Measurements from ENCODE around the gene MEIKIN. TPM values are rescaled to one million over a fixed set of nuclear protein-coding genes. Genes with fewer than 3 reads are reported as not detected.
A peak's percentile ranks its signal among the peaks of the same experiment; 100 is the strongest.

The MEIKIN gene
- total RNA-seq, 4 donors from 2014 or later = not detected

- Histone ChIP-seq H3K9me3 (no peaks in the 10 kb centered on the region), H3K36me3 (no peaks in the 10 kb centered on the region), H3K27me3 (no peaks in the 10 kb centered on the region), H3K4me3 (peak overlapping the region in 3 of 4 donors; percentile 92 to 100 (median 94)), H3K4me1 (peaks cover 0 to 14% (median 3%) of the 10 kb centered on the region in 4 donors), H3K27ac (no peak overlapping the region)
- TF ChIP-seq CTCF (IDR thresholded peaks at IDR 0.05) = no peak
- TF ChIP-seq POLR2A (IDR thresholded peaks at IDR 0.05) = no peak
- no peak for DNase-seq
Observed at GRCh38 chr5:131795228-131795627, 150.2 kb downstream of the MEIKIN start.

GRCh38 chr5:131794586-131794985, 150.9 kb downstream of the MEIKIN start:
- no peaks in the 10 kb centered on the region for H3K9me3 ChIP-seq
- TF ChIP-seq POLR2A (IDR thresholded peaks at IDR 0.05) (no peak), CTCF (IDR thresholded peaks at IDR 0.05) (no peak)
- DNase-seq = no peak
- peaks cover 0 to 18% (median 3%) of the 10 kb centered on the region in 4 donors for H3K4me1 ChIP-seq
- no peaks in the 10 kb centered on the region for H3K27me3 ChIP-seq
- no peak overlapping the region for H3K4me3 ChIP-seq
- no peaks in the 10 kb centered on the region for H3K36me3 ChIP-seq
- no peak overlapping the region for H3K27ac ChIP-seq

DNA sequence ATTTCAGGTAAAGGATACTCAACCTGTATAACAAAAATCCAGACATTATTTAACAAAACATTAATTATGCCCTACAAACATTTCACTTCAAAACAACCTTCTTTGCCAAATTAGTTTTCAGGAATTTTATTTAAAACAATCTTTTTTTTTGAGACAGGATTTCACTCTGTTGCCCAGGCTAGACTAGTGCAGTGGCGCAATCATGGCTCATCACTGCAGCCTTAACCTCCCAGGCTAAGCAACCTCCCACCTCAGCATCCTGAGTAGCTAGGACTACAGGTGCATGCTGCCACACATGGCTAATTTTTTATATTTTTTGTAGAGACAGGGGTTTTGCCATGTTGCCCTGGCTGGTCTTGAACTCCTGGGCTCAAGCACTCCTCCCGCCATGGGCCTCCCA, 152.6 kb downstream of the MEIKIN start:
- Histone ChIP-seq H3K27me3 (no peaks in the 10 kb centered on the region), H3K4me1 (peaks cover 0 to 18% (median 3%) of the 10 kb centered on the region in 4 donors), H3K36me3 (no peaks in the 10 kb centered on the region), H3K27ac (no peak overlapping the region), H3K4me3 (no peak overlapping the region), H3K9me3 (no peaks in the 10 kb centered on the region)
- DNase-seq = no peak
- TF ChIP-seq CTCF (IDR thresholded peaks at IDR 0.05) (no peak), POLR2A (IDR thresholded peaks at IDR 0.05) (no peak)

DNA sequence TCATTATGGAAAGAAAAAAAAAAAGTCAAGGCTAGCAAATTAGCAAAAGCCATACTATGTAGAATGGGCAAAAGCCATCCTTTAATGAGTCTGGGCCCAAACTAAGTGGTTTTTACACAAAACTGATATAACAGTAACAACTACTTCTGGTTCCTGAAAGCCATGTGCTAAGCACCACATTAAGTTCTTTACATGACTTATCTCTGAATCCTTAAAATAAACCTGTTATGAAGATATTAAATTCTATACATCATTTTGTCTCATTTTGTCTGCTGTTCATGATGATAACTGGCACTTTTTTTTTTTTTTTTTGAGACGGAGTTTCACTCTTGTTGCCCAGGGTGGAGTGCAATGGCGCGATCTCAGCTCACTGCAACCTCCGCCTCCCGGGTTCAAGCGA, 153.6 kb downstream of the MEIKIN start:
- Histone ChIP-seq H3K27ac (no peak overlapping the region), H3K4me1 (peaks cover 0 to 21% (median 3%) of the 10 kb centered on the region in 4 donors), H3K36me3 (no peaks in the 10 kb centered on the region), H3K27me3 (no peaks in the 10 kb centered on the region), H3K4me3 (no peak overlapping the region), H3K9me3 (no peaks in the 10 kb centered on the region)
- no peak for TF ChIP-seq CTCF (IDR thresholded peaks at IDR 0.05)
- TF ChIP-seq POLR2A (IDR thresholded peaks at IDR 0.05) = no peak
- DNase-seq = no peak

DNA sequence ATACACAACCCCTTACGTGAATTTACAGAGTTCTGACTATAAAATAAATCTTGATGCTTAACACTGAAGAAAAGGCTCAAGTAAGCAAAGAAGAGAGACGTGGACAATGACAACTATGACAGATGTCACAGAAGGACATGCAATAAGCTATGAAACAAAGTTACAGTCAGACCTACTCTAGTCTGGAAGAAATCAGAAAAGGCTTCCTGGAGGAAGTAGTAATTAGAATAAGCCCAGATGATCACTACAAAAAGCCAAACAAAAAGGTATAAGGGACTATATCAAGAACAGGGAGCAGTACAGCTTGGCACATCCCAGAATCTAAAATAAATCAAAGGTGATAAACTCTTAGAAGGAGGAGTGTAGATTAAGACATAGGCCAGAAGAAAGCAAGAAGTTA, 154.9 kb downstream of the MEIKIN start:
- TF ChIP-seq POLR2A (IDR thresholded peaks at IDR 0.05) = no peak
- no peak for TF ChIP-seq CTCF (IDR thresholded peaks at IDR 0.05)
- Histone ChIP-seq H3K4me3 (no peak overlapping the region), H3K4me1 (peaks cover 0 to 21% (median 3%) of the 10 kb centered on the region in 4 donors), H3K27ac (no peak overlapping the region), H3K9me3 (no peaks in the 10 kb centered on the region), H3K27me3 (no peaks in the 10 kb centered on the region), H3K36me3 (no peaks in the 10 kb centered on the region)
- DNase-seq = no peak

GRCh38 chr5:131789765-131790164, 155.7 kb downstream of the MEIKIN start:
- H3K27ac ChIP-seq = no peak overlapping the region
- H3K9me3 ChIP-seq = no peaks in the 10 kb centered on the region
- no peak overlapping the region for H3K4me3 ChIP-seq
- H3K27me3 ChIP-seq = no peaks in the 10 kb centered on the region
- TF ChIP-seq CTCF (IDR thresholded peaks at IDR 0.05) (no peak), POLR2A (IDR thresholded peaks at IDR 0.05) (no peak)
- peaks cover 0 to 13% (median 0%) of the 10 kb centered on the region in 4 donors for H3K4me1 ChIP-seq
- DNase-seq = no peak
- H3K36me3 ChIP-seq = no peaks in the 10 kb centered on the region

All from Peyer's patch (tissue), 4 donors.